ENCODE measurements around the gene LAMB1. TPM values are rescaled to one million over a fixed set of nuclear protein-coding genes. Genes with fewer than 3 reads are reported as not detected.

LAMB1 gene
- total and polyA plus RNA-seq, 2 experiments from 2014 or later, result 284 to 323 TPM

DNA sequence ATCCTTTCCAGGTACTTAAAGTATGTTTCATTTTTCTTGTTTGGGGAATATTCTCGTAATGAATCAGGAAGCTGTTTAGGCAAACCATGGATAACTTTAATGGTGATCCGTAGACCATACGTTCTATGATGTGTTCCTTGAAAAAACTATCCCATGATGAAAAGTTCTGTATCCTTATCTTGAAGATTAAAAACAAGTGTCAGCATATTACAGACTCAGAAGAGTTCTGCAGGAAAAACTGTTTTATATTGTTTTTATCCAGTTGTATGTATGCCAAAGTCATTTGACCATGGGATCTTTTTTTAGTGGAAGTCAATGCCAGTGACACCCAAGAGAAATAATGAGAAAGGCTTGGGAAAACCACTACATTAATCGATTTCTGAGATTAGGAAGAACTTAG, 59.9 kb downstream of the LAMB1 start:
- H3K9me2 ChIP-seq (replicated peaks; ENCODE audit: insufficient read depth), result no peaks in the 10 kb centered on the region
- peaks cover 2% of the 10 kb centered on the region for H3K79me2 ChIP-seq
- TF ChIP-seq EZH2phosphoT487 (IDR thresholded peaks at IDR 0.05; ENCODE audit: low read depth, severe bottlenecking, unreplicated experiment), result no peak
- TF ChIP-seq, protein P1, sequence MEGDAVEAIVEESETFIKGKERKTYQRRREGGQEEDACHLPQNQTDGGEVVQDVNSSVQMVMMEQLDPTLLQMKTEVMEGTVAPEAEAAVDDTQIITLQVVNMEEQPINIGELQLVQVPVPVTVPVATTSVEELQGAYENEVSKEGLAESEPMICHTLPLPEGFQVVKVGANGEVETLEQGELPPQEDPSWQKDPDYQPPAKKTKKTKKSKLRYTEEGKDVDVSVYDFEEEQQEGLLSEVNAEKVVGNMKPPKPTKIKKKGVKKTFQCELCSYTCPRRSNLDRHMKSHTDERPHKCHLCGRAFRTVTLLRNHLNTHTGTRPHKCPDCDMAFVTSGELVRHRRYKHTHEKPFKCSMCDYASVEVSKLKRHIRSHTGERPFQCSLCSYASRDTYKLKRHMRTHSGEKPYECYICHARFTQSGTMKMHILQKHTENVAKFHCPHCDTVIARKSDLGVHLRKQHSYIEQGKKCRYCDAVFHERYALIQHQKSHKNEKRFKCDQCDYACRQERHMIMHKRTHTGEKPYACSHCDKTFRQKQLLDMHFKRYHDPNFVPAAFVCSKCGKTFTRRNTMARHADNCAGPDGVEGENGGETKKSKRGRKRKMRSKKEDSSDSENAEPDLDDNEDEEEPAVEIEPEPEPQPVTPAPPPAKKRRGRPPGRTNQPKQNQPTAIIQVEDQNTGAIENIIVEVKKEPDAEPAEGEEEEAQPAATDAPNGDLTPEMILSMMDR (IDR thresholded peaks at IDR 0.05; ENCODE audit: poor library complexity), result no peak
- TF ChIP-seq EZH2 (IDR thresholded peaks at IDR 0.05; ENCODE audit: borderline replicate concordance), result no peak
- no peak overlapping the region for H2AFZ ChIP-seq
- H3K36me3 ChIP-seq (replicated peaks; ENCODE audit: insufficient read depth, low read depth), result no peaks in the 10 kb centered on the region
- no peak for DNase-seq (ENCODE audit: low spot score)
- H3K4me3 ChIP-seq, result no peak overlapping the region
- WGBS (ENCODE audit: low lambda C conversion rate, missing lambda C conversion rate), result 89% methylated on average over 4 of the region's 4 CpGs
- no peaks in the 10 kb centered on the region for H3K27me3 ChIP-seq
- no peaks in the 10 kb centered on the region for H3K9me3 ChIP-seq (ENCODE audit: low read depth)
- no peak overlapping the region for H3K4me2 ChIP-seq
- peaks cover 20% of the 10 kb centered on the region for H3K4me1 ChIP-seq (ENCODE audit: insufficient read depth)
- H3K27ac ChIP-seq, result no peak overlapping the region
- H4K20me1 ChIP-seq (ENCODE audit: insufficient read depth, poor library complexity, severe bottlenecking), result no peaks in the 10 kb centered on the region

DNA sequence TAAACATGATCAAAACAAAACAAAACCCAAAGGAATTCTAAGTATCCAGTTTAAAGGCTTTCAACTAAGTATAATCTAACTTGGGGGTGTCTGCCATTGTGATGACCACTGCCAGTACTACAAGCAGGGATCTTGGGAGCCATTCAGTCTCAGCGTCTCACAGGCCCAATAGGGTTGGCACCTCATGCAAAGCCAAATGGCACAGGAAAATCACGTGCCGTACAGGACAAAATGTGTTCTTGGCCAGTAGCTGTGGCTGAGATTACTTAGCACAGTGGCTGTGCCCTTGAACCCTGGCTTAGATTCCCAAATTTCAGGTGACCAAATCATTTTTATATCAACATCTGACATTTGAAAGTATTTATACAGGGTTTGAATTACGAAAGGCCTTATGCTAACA, 62.0 kb downstream of the LAMB1 start:
- peak overlapping the region; percentile 23 for H3K27ac ChIP-seq

DNA sequence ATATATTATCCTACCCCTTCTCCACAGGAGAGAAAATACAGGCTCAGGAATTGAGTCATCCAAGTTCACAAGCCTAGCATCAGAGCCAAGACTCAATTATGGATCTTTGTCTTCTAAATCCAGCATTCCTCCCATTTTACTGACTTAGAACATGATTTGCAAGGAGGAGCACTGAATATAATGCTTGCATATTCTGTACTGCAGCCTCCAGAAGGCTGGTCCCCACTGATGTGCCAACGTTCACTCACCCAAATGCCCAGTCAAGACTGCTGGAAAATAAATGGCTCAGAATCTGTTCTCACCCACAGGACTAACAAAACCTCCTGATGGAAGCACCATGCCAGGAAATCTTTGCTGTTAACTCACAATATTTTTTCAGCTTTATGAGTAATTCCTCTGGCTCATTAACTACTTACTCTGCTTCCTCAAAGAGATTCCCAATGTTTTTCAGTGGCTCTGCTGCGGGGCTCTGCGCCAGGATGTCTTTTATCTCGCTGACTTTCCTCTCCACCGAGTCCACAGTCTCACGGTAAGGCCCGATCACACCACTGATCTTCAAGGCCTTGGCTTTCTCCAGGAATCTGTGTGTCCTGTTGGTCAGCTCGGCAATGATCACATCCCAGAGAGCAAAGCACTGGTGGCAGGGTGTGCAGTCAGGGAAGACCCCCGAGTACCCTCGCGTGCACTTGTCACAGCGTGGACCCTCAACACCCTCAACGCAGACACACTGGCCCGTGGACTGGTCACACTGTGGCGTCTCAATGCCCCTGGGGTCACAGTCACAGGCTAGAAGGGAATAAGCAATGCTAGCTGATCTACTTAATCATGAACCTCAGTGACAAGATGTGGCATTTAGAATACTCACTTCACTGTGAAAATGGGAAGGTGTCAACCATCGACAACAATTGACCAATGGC, 63.1 kb downstream of the LAMB1 start:
- Histone ChIP-seq H3K27me3 (no peaks in the 10 kb centered on the region), H3K4me2 (no peak overlapping the region), H3K79me2 (peaks cover 7% of the 10 kb centered on the region), H3K9me2 (replicated peaks; ENCODE audit: insufficient read depth) (no peaks in the 10 kb centered on the region), H4K20me1 (ENCODE audit: insufficient read depth, poor library complexity, severe bottlenecking) (no peaks in the 10 kb centered on the region), H3K4me3 (no peak overlapping the region), H3K36me3 (replicated peaks; ENCODE audit: insufficient read depth, low read depth) (no peaks in the 10 kb centered on the region), H2AFZ (no peak overlapping the region), H3K4me1 (ENCODE audit: insufficient read depth) (peaks cover 27% of the 10 kb centered on the region), H3K9me3 (ENCODE audit: low read depth) (no peaks in the 10 kb centered on the region), H3K27ac (peak overlapping the region; percentile 72)
- DNase-seq (ENCODE audit: low spot score), result no peak
- 85% methylated on average over 16 of the region's 16 CpGs for WGBS (ENCODE audit: low lambda C conversion rate, missing lambda C conversion rate)
- TF ChIP-seq, protein P1 (IDR thresholded peaks at IDR 0.05; ENCODE audit: poor library complexity), result no peak
- TF ChIP-seq EZH2phosphoT487 (IDR thresholded peaks at IDR 0.05; ENCODE audit: low read depth, severe bottlenecking, unreplicated experiment), result no peak
- no peak for TF ChIP-seq EZH2 (IDR thresholded peaks at IDR 0.05; ENCODE audit: borderline replicate concordance)

More for the DNA sequence above, 62.0 kb downstream of the LAMB1 start:
- Histone ChIP-seq H3K9me2 (replicated peaks; ENCODE audit: insufficient read depth) (no peaks in the 10 kb centered on the region), H3K4me1 (ENCODE audit: insufficient read depth) (peaks cover 27% of the 10 kb centered on the region), H3K9me3 (ENCODE audit: low read depth) (no peaks in the 10 kb centered on the region), H3K4me3 (no peak overlapping the region), H3K36me3 (replicated peaks; ENCODE audit: insufficient read depth, low read depth) (no peaks in the 10 kb centered on the region), H3K79me2 (peaks cover 4% of the 10 kb centered on the region), H3K4me2 (no peak overlapping the region), H2AFZ (no peak overlapping the region), H4K20me1 (ENCODE audit: insufficient read depth, poor library complexity, severe bottlenecking) (no peaks in the 10 kb centered on the region), H3K27me3 (no peaks in the 10 kb centered on the region)
- no peak for DNase-seq (ENCODE audit: low spot score)
- TF ChIP-seq EZH2 (IDR thresholded peaks at IDR 0.05; ENCODE audit: borderline replicate concordance), result no peak
- TF ChIP-seq, protein P1 (IDR thresholded peaks at IDR 0.05; ENCODE audit: poor library complexity), result no peak
- TF ChIP-seq EZH2phosphoT487 (IDR thresholded peaks at IDR 0.05; ENCODE audit: low read depth, severe bottlenecking, unreplicated experiment), result no peak
- 91% methylated on average over 4 of the region's 4 CpGs for WGBS (ENCODE audit: low lambda C conversion rate, missing lambda C conversion rate)
